Kasumi-1 (cell line): ENCODE measurements around the gene POU5F1.

Source experiments
- DNase-seq, 2 experiments: peaks; one replicate each; lab custom pipeline; 2025; lab: John Stamatoyannopoulos, UW

The POU5F1 gene

GRCh38 chr6:31138982-31139381 is 31.5 kb downstream of the POU5F1 start, which contains the start of gene PSORS1C2:
Gene PSORS1C2, minus strand, starts transcription at chr6:31139066. Its CDS starts 40 bp downstream, at chr6:31139026.
- DNase-seq, result no peak

- DNase-seq, result no peak
Measured at GRCh38 chr6:31135710-31136109, 34.8 kb downstream of the POU5F1 start.

GRCh38 chr6:31132806-31133205 is 37.7 kb downstream of the POU5F1 start:
- DNase-seq, result no peak

- DNase-seq, result no peak
Measured at GRCh38 chr6:31131595-31131994, 38.9 kb downstream of the POU5F1 start.

- DNase-seq, result no peak
Measured at GRCh38 chr6:31130751-31131150, 39.7 kb downstream of the POU5F1 start.

- no peak for DNase-seq
Measured at GRCh38 chr6:31129130-31129529, 41.4 kb downstream of the POU5F1 start.

- peak; percentile 31 to 35 for DNase-seq
Measured at GRCh38 chr6:31128093-31128676, 42.3 kb downstream of the POU5F1 start.

- DNase-seq, result no peak
Measured at GRCh38 chr6:31126396-31127175, 43.9 kb downstream of the POU5F1 start.

GRCh38 chr6:31125586-31126363 is 44.7 kb downstream of the POU5F1 start:
- DNase-seq, result no peak

- DNase-seq, result no peak
Measured at GRCh38 chr6:31125162-31125561, 45.3 kb downstream of the POU5F1 start.

- DNase-seq, result no peak
Measured at GRCh38 chr6:31122791-31123706, 47.4 kb downstream of the POU5F1 start.

- DNase-seq, result no peak
Measured at GRCh38 chr6:31121131-31121790, 49.2 kb downstream of the POU5F1 start.

GRCh38 chr6:31120151-31120915 is 50.1 kb downstream of the POU5F1 start, which contains the start of gene CDSN:
Gene CDSN, minus strand, starts transcription at chr6:31120446. Its CDS starts 27 bp downstream, at chr6:31120419.
- DNase-seq, result no peak

- DNase-seq, result no peak
Measured at GRCh38 chr6:31118178-31118577, 52.3 kb downstream of the POU5F1 start.

- no peak for DNase-seq
Measured at GRCh38 chr6:31116661-31117385, 53.7 kb downstream of the POU5F1 start.

- no peak for DNase-seq
Measured at GRCh38 chr6:31115941-31116560, 54.4 kb downstream of the POU5F1 start.

GRCh38 chr6:31114970-31115849 is 55.3 kb downstream of the POU5F1 start:
- DNase-seq, result peak; percentile 6 to 8

- DNase-seq, result no peak
Measured at GRCh38 chr6:31114541-31114878, 56.0 kb downstream of the POU5F1 start, which contains the start of gene PSORS1C1. Gene PSORS1C1, plus strand, starts transcription at chr6:31114800. Its CDS starts 14,833 bp downstream, at chr6:31129633.
